GM12878 (cell line): Measurements from ENCODE around the gene WDR91. TPM values are rescaled to one million over a fixed set of nuclear protein-coding genes. Genes with fewer than 3 reads are reported as not detected.
A peak's percentile ranks its signal among the peaks of the same experiment; 100 is the strongest.

ENCODE experiments used
- CTCF ChIP-seq, 3 experiments: IDR thresholded peaks in 2 of 3; conservative IDR thresholded peaks in 1 of 3; 2 replicates each; pipeline ENCODE4 v1.5.1; 2011; ENCODE audit warnings: low read depth in 3 of 3, low read length in 3 of 3, mild to moderate bottlenecking in 3 of 3, control low read depth in 2 of 3, moderate library complexity in 2 of 3, inconsistent platforms in 1 of 3, mixed read lengths in 1 of 3; ENCODE audit not compliant: control insufficient read depth in 2 of 3, insufficient read depth in 1 of 3; ENCODE audit errors: extremely low read depth in 1 of 3
- IKZF1 ChIP-seq: fragments of 450-650 bp; conservative IDR thresholded peaks from 2 replicates; pipeline ENCODE4 v1.6.1; 2017; ENCODE audit warnings: antibody characterized with exemption, mild to moderate bottlenecking
- REST ChIP-seq: IDR thresholded peaks from 2 replicates; pipeline ENCODE4 v1.6.1; 2012; ENCODE audit warnings: mild to moderate bottlenecking, low read depth, low read length
- SMARCA5 ChIP-seq: fragments of 450-650 bp; IDR thresholded peaks from 2 replicates; pipeline ENCODE4 v1.6.1; 2017; ENCODE audit warnings: mild to moderate bottlenecking
- ZNF24 ChIP-seq: fragments of 450-650 bp; IDR thresholded peaks from 2 replicates; pipeline ENCODE4 v1.6.1; 2017; ENCODE audit warnings: antibody characterized with exemption, mild to moderate bottlenecking
- polyA plus RNA-seq, 11 experiments: library from polyadenylated mRNA; depleted of rRNA in 4 of 11; unstranded in 6 of 11; stranded (reverse) in 5 of 11; fragments of >200 nt; fragmentation: Nextera tagmentation in 4 of 11; fragmentation: Illumina TruSeq in 1 of 11; extraction: Ambion mirVana in 4 of 11; extraction: Trizol in 1 of 11; gene quantifications; 1 replicate in 1 of 11; 2 replicates in 10 of 11; pipeline versions ENCODE4 v1.2.1 to v1.2.3, GENCODE V29; 2011 to 2016; ENCODE audit warnings: inconsistent platforms in 2 of 11, missing spikeins in 2 of 11, low read depth in 1 of 11
- total RNA-seq, 4 experiments: library from RNA; depleted of rRNA in 3 of 4; stranded (reverse); fragments of >200 nt in 3 of 4; fragmentation: Illumina TruSeq in 1 of 4; extraction: Trizol in 1 of 4; gene quantifications; 2 replicates each; pipeline versions ENCODE4 v1.2.1 to v1.2.3, GENCODE V29; 2013 to 2021
- TF ChIP-seq, protein P1 (sequence below): fragments of 450-650 bp; IDR thresholded peaks from 2 replicates; pipeline ENCODE4 v1.6.1; 2016; ENCODE audit warnings: mild to moderate bottlenecking
- TF ChIP-seq, protein P2 (sequence below): fragments of 450-650 bp; formaldehyde crosslinking; IDR thresholded peaks from 2 replicates; pipeline ENCODE4 v1.4.0; 2022; ENCODE audit warnings: mild to moderate bottlenecking, moderate library complexity
- TF ChIP-seq, protein P3 (sequence below): fragments of 450-650 bp; conservative IDR thresholded peaks from 2 replicates; pipeline ENCODE4 v1.6.1; 2017; ENCODE audit warnings: mild to moderate bottlenecking, moderate library complexity
- TF ChIP-seq, protein P4 (sequence below): fragments of 450-650 bp; formaldehyde crosslinking; IDR thresholded peaks from 2 replicates; pipeline ENCODE4 v1.5.0; 2022; ENCODE audit warnings: mild to moderate bottlenecking, missing genetic modification characterization

WDR91 gene
- total and polyA plus RNA-seq, 10 of the 15 experiments (the other 5 are each of a cell fraction or from before 2014, with no cell fraction given) = 7.6 to 83.3 (median 16.5) TPM

- TF ChIP-seq, protein P1, sequence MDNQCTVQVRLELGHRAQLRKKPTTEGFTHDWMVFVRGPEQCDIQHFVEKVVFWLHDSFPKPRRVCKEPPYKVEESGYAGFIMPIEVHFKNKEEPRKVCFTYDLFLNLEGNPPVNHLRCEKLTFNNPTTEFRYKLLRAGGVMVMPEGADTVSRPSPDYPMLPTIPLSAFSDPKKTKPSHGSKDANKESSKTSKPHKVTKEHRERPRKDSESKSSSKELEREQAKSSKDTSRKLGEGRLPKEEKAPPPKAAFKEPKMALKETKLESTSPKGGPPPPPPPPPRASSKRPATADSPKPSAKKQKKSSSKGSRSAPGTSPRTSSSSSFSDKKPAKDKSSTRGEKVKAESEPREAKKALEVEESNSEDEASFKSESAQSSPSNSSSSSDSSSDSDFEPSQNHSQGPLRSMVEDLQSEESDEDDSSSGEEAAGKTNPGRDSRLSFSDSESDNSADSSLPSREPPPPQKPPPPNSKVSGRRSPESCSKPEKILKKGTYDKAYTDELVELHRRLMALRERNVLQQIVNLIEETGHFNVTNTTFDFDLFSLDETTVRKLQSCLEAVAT = no peak
- TF ChIP-seq ZNF24 (peak; percentile 57), REST (no peak), IKZF1 (peak; percentile 99), CTCF (IDR thresholded peaks at IDR 0.05 in 2 of 3, conservative IDR thresholded peaks at IDR 0.05 in 1 of 3; ENCODE audit: control insufficient read depth in 2 of 3, extremely low read depth in 1 of 3, insufficient read depth in 1 of 3, low read depth in 3 of 3, low read length in 3 of 3) (peak; percentile 69 to 88 (median 70)), SMARCA5 (peak; percentile 79; the same call in 1 of the 2 replicates)
- TF ChIP-seq, protein P2, sequence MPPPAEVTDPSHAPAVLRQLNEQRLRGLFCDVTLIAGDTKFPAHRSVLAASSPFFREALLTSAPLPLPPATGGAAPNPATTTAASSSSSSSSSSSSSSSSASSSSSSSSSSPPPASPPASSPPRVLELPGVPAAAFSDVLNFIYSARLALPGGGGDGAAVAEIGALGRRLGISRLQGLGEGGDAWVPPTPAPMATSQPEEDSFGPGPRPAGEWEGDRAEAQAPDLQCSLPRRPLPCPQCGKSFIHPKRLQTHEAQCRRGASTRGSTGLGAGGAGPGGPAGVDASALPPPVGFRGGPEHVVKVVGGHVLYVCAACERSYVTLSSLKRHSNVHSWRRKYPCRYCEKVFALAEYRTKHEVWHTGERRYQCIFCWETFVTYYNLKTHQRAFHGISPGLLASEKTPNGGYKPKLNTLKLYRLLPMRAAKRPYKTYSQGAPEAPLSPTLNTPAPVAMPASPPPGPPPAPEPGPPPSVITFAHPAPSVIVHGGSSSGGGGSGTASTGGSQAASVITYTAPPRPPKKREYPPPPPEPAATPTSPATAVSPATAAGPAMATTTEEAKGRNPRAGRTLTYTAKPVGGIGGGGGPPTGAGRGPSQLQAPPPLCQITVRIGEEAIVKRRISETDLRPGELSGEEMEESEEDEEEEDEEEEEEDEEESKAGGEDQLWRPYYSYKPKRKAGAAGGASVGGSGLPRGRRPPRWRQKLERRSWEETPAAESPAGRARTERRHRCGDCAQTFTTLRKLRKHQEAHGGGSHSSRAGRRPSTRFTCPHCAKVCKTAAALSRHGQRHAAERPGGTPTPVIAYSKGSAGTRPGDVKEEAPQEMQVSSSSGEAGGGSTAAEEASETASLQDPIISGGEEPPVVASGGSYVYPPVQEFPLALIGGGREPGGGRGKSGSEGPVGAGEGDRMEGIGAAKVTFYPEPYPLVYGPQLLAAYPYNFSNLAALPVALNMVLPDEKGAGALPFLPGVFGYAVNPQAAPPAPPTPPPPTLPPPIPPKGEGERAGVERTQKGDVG = no peak
- TF ChIP-seq, protein P3, sequence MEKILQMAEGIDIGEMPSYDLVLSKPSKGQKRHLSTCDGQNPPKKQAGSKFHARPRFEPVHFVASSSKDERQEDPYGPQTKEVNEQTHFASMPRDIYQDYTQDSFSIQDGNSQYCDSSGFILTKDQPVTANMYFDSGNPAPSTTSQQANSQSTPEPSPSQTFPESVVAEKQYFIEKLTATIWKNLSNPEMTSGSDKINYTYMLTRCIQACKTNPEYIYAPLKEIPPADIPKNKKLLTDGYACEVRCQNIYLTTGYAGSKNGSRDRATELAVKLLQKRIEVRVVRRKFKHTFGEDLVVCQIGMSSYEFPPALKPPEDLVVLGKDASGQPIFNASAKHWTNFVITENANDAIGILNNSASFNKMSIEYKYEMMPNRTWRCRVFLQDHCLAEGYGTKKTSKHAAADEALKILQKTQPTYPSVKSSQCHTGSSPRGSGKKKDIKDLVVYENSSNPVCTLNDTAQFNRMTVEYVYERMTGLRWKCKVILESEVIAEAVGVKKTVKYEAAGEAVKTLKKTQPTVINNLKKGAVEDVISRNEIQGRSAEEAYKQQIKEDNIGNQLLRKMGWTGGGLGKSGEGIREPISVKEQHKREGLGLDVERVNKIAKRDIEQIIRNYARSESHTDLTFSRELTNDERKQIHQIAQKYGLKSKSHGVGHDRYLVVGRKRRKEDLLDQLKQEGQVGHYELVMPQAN = peak; percentile 84
- TF ChIP-seq, protein P4, sequence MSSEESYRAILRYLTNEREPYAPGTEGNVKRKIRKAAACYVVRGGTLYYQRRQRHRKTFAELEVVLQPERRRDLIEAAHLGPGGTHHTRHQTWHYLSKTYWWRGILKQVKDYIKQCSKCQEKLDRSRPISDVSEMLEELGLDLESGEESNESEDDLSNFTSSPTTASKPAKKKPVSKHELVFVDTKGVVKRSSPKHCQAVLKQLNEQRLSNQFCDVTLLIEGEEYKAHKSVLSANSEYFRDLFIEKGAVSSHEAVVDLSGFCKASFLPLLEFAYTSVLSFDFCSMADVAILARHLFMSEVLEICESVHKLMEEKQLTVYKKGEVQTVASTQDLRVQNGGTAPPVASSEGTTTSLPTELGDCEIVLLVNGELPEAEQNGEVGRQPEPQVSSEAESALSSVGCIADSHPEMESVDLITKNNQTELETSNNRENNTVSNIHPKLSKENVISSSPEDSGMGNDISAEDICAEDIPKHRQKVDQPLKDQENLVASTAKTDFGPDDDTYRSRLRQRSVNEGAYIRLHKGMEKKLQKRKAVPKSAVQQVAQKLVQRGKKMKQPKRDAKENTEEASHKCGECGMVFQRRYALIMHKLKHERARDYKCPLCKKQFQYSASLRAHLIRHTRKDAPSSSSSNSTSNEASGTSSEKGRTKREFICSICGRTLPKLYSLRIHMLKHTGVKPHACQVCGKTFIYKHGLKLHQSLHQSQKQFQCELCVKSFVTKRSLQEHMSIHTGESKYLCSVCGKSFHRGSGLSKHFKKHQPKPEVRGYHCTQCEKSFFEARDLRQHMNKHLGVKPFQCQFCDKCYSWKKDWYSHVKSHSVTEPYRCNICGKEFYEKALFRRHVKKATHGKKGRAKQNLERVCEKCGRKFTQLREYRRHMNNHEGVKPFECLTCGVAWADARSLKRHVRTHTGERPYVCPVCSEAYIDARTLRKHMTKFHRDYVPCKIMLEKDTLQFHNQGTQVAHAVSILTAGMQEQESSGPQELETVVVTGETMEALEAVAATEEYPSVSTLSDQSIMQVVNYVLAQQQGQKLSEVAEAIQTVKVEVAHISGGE (CRISPR knock-in tag) = peak; percentile 87
Observed at GRCh38 chr7:135170274-135170997, 40.9 kb downstream of the WDR91 start, which contains the start of gene CYREN (continued).
